Inflammatory macrophage (primary cell): ENCODE results near the gene KIF5B.
"Not testable (repeated sequence)": the region's sequence is repeated elsewhere in the genome, so short reads cannot be mapped to it uniquely, and the experiment has no call there.

Source experiments
- DNase-seq, 2 donors: peaks; one replicate each; pipeline ENCODE4 v3.0.0-alpha.2; 2020 to 2022

The KIF5B gene

GRCh38 chr10:32059472-32059871 lies 3.2 kb upstream of the KIF5B start:
- DNase-seq: no peak

GRCh38 chr10:32057036-32057372 lies 779 bp upstream of the KIF5B start:
- no peak for DNase-seq

- peak; percentile 64 to 72 for DNase-seq
Observed at GRCh38 chr10:32055478-32056135, 618 bp downstream of the KIF5B start.

- DNase-seq: peak; percentile 46 to 54
Observed at GRCh38 chr10:32054094-32054493, 2.1 kb downstream of the KIF5B start.

DNA sequence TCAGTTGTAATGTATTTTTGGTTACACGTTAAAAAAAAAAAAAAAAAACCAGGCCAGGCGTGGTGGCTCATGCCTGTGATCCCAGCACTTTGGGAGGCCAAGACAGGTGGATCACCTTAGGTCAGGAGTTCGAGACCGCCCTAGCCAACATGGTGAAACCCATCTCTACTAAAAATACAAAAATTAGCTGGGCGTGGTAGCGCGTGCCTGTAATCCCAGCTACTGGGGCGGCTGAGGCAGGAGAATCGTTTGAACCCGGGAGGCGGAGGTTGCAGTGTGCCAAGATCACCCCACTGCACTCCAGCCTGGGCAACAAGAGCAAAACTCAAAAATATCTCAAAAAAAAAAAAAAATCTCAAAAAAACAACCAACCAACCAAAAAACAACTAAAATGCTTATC lies 2.8 kb downstream of the KIF5B start:
- not testable (repeated sequence) for DNase-seq

DNA sequence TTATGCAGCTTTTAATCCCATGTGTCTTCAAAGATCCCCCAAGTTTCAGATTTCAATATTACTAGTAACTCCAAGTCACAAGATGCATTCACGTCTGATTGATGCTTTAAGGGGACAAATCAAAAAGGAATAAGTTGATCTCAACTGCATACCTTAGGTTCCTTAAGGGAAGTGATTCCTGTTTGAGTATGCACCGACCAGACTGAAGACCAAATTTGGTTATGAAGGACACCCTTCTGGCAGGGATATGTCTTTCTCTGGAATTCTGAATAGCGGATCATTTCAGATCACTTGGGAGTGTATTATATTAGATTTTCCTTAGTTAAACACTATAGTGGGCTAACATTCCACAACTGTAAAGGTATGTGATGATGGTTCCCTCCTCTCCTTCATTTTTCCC lies 4.3 kb downstream of the KIF5B start:
- DNase-seq: no peak

- no peak for DNase-seq
Observed at GRCh38 chr10:32050177-32050576, 6.0 kb downstream of the KIF5B start.

DNA sequence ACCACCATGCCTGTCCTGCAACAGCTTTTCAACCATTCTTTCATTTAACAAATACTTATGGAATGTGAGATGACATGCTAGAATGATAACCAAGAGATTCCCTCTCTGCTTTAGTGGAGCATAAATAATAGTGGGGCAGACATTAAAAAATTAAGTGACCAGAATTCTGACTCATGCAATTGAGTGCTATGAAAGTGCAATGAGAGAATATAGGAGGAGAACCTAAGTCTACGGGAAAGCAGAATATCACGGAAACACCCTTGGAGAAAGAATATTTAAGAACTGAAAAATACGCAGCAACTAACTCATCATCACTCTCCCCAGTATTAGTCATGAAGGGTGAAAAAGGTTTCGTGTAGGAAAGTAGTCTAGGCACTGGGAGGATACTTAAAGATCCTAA lies 7.1 kb downstream of the KIF5B start:
- DNase-seq: no peak

DNA sequence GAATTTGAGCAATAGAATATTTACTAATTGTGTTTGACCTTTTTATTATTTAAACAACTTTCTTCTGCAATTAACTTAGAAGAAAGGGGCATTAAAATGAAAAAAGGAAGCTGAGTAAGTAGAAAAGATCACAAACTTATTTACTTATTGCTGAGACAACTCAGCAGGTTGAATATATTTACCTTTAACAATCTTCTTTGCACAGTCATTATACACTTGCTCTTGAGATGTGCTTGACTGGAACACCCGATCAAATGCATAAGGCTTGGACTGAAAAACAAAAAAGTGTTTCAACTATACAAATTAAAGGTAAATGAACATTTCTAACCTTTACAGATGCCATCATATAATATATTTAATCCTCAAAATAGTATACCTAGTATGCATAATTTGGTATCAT lies 7.9 kb downstream of the KIF5B start:
- no peak for DNase-seq

DNA sequence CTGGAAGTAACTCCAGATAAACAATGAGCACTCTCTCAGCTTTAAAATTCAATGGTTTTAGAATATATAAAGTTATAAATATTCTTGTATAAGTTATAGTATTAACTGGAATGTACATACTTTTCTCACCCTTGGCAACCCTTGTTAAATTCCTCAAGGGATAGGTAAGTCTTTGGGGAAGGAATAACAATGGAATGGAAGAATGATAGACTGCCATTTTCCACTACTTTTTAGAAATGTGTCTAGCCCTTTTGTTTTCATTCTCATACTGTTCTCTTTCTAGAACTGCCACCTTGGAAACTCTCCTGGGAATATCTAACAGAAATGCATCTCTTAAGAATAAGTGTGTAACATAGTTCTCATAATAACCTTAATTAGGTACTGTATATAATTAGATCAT lies 8.3 kb downstream of the KIF5B start:
- DNase-seq: no peak

DNA sequence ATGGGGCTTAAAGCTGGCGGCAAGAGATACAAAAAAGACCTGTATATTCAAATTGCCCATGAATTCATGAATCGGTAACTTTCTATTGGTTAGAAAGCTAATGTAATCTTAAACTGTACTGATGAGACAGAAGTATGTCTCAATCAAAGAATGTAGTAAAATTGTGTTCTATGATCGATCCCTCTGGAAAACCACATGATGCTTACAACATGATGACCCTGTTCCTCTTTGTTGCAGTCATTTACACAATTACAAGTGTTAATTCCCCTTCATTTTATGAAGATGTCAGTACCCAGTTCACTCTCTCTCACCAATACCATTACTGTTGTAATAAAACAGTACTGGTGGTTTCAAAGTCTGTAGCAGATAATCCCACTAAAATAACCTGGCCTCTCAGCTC lies 10.1 kb downstream of the KIF5B start:
- DNase-seq: peak; percentile 47 to 71

- DNase-seq: not testable (repeated sequence)
Observed at GRCh38 chr10:32042730-32043129, 13.5 kb downstream of the KIF5B start.

GRCh38 chr10:32041290-32042028 lies 14.8 kb downstream of the KIF5B start:
- no peak for DNase-seq

GRCh38 chr10:32039734-32040133 lies 16.5 kb downstream of the KIF5B start:
- DNase-seq: no peak

GRCh38 chr10:32038777-32039176 lies 17.4 kb downstream of the KIF5B start:
- DNase-seq: no peak

- DNase-seq: no peak
Observed at GRCh38 chr10:32036922-32037321, 19.3 kb downstream of the KIF5B start.

GRCh38 chr10:32035038-32035437 lies 21.2 kb downstream of the KIF5B start:
- no peak for DNase-seq

DNA sequence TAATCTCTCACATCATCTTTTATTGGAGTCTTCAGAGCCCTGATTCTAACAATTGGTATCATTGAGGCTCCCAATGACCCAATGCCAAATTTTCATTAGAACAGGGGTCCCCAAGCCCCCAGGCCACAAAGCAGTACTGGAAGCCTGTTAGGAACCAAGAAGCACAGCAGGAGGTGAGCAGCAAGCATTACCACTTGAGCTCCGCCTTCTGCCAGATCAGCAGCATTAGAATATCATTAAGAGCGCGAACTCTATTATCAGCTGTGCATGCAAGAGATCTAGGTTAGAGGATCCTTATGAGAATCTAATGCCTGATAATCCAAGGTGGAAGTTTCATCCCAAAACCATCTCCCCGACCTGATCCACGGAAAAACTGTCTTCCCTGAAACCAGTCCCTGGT lies 23.1 kb downstream of the KIF5B start:
- no peak for DNase-seq

- DNase-seq: no peak
Observed at GRCh38 chr10:32031920-32032319, 24.3 kb downstream of the KIF5B start.

DNA sequence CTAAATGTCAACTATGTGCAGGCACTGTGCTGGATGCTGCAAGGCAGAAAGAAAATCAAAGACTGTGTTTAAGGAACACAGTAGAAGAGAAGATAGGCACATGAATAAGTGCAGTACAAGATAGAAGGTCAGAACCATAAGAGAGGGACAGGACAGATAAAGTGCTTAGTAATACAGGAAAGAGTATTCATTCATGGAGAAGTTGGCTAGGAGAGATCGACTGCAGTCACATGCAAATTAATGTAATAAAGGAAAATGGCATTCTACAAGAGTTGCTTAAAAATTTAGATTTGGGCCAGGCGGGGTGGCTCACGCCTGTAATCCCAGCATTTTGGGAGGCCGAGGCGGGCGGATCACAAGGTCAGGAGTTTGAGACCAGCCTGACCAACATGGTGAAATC lies 24.8 kb downstream of the KIF5B start:
- peak in 1 of 2 donors; percentile 25 for DNase-seq

DNA sequence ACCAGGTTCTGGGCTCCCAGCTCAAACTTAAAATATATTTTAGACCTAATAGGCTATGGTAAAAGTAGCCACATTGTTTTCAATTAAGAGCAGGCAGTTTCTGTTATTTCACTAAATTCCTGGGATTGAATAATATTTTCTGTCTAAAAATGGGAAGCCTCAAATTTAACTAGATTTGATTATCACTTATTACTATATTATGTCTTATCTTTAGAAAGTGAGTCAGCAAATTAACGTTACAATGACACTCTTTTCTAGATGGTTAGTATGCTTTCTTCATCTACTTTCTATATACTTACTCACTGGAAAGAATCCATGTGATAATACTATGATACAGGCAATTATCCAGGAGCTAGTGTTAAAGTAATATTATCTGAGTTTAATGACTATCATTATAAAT lies 27.5 kb downstream of the KIF5B start:
- no peak for DNase-seq

DNA sequence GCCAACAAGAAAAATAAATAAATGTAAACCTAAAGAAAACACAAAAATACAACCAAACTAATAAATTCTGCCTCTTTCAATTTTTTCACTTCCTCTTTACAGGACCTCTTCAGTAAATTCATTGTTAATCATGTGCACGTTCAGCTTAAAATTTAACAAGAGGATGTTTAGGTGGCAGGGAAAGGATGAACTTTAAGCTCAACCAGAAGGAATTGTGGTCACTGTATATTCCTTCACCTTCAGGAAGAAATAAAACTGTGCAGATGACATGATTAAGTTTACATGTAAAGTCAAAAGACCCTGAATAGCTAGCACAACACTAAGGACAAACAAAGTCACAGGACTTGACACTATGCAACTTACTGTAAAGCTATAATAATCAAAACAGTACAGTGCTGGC lies 33.0 kb downstream of the KIF5B start:
- DNase-seq: peak in 1 of 2 donors; percentile 24

DNA sequence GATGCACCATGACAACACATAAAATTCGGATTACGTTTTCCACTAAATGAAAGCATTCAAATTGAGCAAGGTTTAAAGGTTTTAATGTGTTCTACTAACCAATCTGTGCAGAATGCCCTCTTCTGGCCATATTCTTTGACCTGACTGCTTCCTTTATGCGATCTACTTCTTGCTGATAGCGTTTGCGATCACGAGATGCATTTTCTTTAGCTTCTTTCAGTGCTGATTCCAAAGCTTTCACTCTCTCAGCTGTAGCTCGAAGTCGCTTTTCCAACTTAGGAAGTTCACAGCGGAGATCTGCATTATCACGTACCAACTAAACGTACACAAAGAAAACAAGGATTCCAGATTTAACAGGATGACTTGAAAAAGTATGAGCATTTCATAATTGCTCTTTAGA lies 39.2 kb downstream of the KIF5B start:
- no peak for DNase-seq

- no peak for DNase-seq
Observed at GRCh38 chr10:32015386-32015785, 40.8 kb downstream of the KIF5B start.

- DNase-seq: no peak
Observed at GRCh38 chr10:32007026-32007425, 49.2 kb downstream of the KIF5B start.
